Esophagus squamous epithelium (tissue), 4 donors: Measurements from ENCODE around the gene PAF1.

ENCODE experiments used
- POLR2A ChIP-seq, 4 donors: fragments of 450-650 bp; IDR thresholded peaks; one replicate each; pipeline ENCODE4 v1.6.1; 2017; ENCODE audit warnings: antibody characterized with exemption in 4 of 4, mild to moderate bottlenecking in 4 of 4, moderate library complexity in 3 of 4
- TF ChIP-seq, protein P1 (sequence below), 6 experiments: fragments of 450-650 bp in 4 of 6; fragments of 200-600 bp in 2 of 6; sonication (generic) in 2 of 6; IDR thresholded peaks; one replicate each; pipeline ENCODE4 v1.5.1; 2016 to 2019; ENCODE audit warnings: antibody characterized with exemption in 6 of 6, mild to moderate bottlenecking in 4 of 6, moderate library complexity in 4 of 6

DNA sequence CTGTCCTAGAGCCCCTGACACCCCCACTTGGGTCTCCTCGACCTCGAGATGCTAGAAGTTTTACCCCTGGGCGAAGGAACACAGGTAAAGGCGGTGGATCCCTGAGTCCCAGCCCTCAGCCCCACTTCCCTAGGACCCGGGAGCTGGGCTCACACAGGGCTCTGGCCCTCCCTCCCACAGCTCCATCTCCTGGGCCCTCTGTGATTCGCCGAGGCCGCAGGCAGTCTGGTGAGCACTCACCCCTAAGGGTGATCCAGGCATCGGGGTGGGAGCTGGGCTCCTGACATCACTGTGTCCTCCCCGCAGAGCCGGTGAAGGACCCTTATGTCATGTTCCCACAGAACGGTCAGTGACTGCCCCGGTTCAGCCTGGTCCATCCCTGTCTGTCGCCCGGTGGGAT is 29.9 kb upstream of the PAF1 start:
- TF ChIP-seq, protein P1, sequence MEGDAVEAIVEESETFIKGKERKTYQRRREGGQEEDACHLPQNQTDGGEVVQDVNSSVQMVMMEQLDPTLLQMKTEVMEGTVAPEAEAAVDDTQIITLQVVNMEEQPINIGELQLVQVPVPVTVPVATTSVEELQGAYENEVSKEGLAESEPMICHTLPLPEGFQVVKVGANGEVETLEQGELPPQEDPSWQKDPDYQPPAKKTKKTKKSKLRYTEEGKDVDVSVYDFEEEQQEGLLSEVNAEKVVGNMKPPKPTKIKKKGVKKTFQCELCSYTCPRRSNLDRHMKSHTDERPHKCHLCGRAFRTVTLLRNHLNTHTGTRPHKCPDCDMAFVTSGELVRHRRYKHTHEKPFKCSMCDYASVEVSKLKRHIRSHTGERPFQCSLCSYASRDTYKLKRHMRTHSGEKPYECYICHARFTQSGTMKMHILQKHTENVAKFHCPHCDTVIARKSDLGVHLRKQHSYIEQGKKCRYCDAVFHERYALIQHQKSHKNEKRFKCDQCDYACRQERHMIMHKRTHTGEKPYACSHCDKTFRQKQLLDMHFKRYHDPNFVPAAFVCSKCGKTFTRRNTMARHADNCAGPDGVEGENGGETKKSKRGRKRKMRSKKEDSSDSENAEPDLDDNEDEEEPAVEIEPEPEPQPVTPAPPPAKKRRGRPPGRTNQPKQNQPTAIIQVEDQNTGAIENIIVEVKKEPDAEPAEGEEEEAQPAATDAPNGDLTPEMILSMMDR (IDR thresholded peaks at IDR 0.05): no peak
- no peak for TF ChIP-seq POLR2A (IDR thresholded peaks at IDR 0.05)
